ENCODE measurements around the gene KAT6B.

DNA sequence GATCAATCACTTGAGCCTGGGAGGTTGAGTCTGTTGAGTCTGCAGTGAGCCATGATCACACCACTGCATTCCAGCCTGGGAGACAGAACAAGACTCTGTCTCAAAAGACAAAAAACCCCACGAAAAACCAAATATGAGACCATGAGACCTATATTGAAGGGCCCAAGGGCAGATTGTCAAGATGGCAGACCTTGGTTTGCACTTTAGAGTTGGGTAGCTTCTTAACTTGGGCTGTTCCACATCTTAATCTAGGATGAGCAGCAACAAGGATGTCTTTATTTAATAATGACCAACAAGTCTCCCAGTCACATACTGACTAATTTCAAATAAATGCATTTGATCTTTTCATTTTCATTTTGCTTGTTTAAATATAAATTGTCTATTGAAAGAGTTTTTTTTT is 43.8 kb downstream of the KAT6B start:
- no peak for TF ChIP-seq CTCF (IDR thresholded peaks at IDR 0.05)
- no peak for TF ChIP-seq EP300 (IDR thresholded peaks at IDR 0.05)
- TF ChIP-seq POLR2A (IDR thresholded peaks at IDR 0.05): no peak
- no peak for TF ChIP-seq POLR2AphosphoS5 (IDR thresholded peaks at IDR 0.05)

Measured in stomach (tissue), 4 donors.